ENCODE data around the gene LRRC4B.
"Not testable (repeated sequence)": the region's sequence is repeated elsewhere in the genome, so short reads cannot be mapped to it uniquely, and the experiment has no call there.

LRRC4B gene

DNA sequence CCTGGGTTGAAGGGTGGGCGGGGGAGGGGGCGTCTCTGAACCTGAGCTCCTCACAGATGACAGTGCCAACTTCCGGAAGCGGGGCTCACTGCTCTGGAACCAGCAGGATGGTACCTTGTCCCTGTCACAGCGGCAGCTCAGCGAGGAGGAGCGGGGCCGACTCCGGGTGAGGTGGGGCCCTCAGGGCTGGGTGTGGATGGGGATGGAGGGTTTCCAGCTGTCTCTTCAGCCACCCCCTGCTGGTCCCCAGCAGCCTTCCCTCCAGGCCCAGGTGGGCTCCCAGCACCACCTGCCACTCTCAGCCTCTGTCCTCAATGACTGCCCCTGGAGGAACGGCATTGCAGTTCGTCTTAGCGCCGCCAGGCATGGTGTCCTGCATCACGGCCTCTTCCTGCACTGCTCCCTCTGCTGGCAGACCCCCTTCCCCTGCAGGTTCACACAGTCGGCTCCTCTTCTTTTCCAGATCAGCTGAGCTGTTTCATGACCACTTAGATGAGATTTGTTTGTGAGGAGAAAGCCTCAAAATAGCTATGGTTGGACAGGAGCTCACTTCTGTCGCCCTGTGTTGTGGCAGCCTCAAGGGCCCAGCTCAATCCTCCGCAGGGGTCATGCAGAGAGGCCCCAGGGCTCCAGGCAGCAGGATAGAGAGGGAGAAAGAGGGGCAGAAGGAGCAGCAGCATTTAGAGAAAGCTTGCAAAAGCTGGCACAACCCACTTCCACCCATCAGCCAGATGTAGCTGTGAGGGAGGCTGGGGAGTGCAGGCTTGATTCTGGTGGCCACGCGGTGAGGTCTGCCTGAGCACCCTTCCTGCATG is 89.1 kb downstream of the LRRC4B start:
- in situ Hi-C loops (cut with HindIII; ENCODE audit: low sequenced_read_pairs): no loop called here
- DNase-seq (ENCODE audit: low read depth): no peak
- H3K4me3 ChIP-seq (ENCODE audit: low read depth, low read length): no peak overlapping the region
- TF ChIP-seq, protein P1, sequence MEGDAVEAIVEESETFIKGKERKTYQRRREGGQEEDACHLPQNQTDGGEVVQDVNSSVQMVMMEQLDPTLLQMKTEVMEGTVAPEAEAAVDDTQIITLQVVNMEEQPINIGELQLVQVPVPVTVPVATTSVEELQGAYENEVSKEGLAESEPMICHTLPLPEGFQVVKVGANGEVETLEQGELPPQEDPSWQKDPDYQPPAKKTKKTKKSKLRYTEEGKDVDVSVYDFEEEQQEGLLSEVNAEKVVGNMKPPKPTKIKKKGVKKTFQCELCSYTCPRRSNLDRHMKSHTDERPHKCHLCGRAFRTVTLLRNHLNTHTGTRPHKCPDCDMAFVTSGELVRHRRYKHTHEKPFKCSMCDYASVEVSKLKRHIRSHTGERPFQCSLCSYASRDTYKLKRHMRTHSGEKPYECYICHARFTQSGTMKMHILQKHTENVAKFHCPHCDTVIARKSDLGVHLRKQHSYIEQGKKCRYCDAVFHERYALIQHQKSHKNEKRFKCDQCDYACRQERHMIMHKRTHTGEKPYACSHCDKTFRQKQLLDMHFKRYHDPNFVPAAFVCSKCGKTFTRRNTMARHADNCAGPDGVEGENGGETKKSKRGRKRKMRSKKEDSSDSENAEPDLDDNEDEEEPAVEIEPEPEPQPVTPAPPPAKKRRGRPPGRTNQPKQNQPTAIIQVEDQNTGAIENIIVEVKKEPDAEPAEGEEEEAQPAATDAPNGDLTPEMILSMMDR (IDR thresholded peaks at IDR 0.05; ENCODE audit: low read depth, low read length, missing control alignments): peak; percentile 66

DNA sequence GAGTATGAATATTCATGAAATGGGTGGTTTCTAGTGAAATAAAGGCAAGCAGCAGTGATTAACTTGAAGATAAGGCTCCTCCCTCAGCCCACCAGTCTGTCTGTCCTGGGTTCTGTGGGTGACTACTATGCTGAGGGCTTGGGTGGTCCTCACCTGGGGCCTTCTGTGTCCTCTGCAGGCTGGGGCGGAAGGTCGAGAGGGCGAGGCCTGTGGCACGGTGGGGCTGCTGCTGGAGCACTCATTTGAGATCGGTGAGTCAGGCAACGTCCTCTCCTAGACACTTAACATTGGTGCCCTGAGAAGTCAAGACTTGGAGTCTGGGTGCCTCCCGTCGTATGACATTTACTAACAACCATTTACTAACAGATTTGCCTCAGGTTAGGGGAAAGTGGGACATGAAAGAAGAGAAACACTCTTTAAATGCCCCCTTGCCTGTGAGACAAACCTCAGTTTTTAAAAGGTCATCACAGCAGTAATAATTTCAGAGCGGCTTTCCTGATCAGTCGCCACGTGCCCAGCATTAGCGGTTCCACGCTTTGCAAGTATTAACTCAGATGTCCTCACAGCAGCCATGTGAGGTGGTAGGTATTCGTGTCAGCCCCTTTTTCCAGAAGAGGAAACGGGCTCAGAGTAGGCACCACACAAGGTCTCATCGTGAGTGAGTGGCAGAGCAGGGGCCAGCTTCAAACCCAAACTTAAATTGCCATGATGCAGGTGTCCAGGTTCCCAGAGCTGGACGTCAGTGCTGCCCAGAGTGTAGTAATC is 90.3 kb downstream of the LRRC4B start:
- no peak overlapping the region for H3K4me3 ChIP-seq (ENCODE audit: low read depth, low read length)
- DNase-seq (ENCODE audit: low read depth): no peak
- TF ChIP-seq, protein P1 (IDR thresholded peaks at IDR 0.05; ENCODE audit: low read depth, low read length, missing control alignments): no peak
- in situ Hi-C loops (cut with HindIII; ENCODE audit: low sequenced_read_pairs): no loop called here

DNA sequence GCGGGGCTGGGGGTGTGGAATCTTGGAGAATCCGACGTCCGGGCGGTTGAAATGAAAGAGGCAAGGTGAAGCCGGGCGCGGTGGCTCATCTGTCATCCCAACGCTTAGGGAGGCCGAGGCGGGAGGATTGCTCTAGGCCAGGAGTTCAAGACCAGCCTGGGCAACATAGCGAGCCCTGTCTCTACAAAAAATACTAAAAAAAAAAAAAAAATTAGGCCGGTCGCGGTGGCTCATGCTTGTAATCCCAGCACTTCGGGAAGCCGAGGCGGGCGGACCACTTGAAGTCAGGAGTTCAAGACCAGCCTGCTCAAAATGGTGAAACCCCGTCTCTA is 91.4 kb downstream of the LRRC4B start:
- peak overlapping the region; percentile 90 for H3K4me3 ChIP-seq (ENCODE audit: low read depth, low read length)
- no peak for DNase-seq (ENCODE audit: low read depth)
- TF ChIP-seq, protein P1 (IDR thresholded peaks at IDR 0.05; ENCODE audit: low read depth, low read length, missing control alignments): no peak
- in situ Hi-C loops (cut with HindIII; ENCODE audit: low sequenced_read_pairs): no loop called here

DNA sequence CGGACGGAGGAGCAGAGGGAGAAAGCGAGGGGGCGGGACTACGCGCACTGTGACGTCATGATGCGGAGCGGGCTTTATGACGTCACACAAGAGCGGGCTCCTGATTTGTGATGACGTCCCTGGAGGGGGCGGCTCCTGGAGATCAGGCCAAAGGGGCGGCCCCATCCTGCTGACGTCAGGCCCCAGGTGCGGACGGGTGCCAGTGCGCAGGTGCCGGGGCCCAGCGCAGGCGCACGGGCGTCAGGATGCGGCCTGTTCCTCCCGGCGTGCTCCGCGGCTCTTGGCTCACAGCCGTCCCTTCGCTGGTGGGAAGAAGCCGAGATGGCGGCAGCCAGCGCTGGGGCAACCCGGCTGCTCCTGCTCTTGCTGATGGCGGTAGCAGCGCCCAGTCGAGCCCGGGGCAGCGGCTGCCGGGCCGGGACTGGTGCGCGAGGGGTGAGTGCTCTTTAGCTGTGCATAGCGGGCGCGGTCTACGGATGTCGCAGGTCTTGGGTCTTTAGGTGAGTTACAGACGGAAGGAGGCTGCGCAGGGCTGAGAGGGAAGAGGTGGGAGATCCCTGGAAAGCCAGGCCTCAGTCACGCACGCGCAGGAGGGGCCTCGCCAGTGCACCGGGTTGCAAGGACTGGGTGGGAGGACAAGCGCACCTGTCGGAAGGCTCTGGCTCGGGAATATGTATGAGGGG is 91.9 kb downstream of the LRRC4B start, which contains the start of the genes EMC10 and GARIN5A:
TSS of gene EMC10 (plus strand) at position 284 of the 683 bp plus-strand sequence. CDS start at position 322, 38 bp downstream.
TSS of gene GARIN5A (minus strand) at position 625 of the 683 bp plus-strand sequence. CDS start at position 165, 460 bp downstream.
- in situ Hi-C loops (cut with HindIII; ENCODE audit: low sequenced_read_pairs): no loop called here
- peak; percentile 83 for DNase-seq (ENCODE audit: low read depth)
- TF ChIP-seq, protein P1 (IDR thresholded peaks at IDR 0.05; ENCODE audit: low read depth, low read length, missing control alignments): no peak
- peak within 1 kb of the TSS; percentile 90 for H3K4me3 ChIP-seq (ENCODE audit: low read depth, low read length)

DNA sequence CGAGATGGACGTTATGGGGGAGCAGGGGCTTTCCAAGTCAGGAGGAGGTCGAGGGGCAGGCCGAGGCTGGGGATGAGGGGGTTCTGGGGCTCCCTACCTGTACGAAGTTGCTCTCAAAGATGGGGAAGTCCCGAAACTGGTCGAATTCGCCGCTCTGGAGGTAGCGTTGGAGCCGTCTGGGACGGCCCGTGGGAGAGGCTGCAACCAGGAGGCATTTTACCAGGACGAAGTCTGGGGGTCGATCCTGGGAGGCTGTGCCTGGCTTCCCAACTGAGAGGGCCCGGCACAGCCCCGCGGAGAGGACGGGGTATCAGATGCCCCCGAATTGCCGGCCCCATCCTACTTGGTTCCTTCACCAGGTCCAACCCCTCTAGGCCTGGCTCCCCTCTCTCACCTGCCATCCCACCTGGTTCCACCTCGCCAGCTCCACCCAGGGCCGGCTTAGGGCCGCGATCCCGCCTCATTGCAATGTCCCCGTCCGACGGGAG is 92.5 kb downstream of the LRRC4B start:
- TF ChIP-seq, protein P1 (IDR thresholded peaks at IDR 0.05; ENCODE audit: low read depth, low read length, missing control alignments): no peak
- in situ Hi-C loops (cut with HindIII; ENCODE audit: low sequenced_read_pairs): no loop called here
- DNase-seq (ENCODE audit: low read depth): no peak
- peak overlapping the region; percentile 90 for H3K4me3 ChIP-seq (ENCODE audit: low read depth, low read length)

DNA sequence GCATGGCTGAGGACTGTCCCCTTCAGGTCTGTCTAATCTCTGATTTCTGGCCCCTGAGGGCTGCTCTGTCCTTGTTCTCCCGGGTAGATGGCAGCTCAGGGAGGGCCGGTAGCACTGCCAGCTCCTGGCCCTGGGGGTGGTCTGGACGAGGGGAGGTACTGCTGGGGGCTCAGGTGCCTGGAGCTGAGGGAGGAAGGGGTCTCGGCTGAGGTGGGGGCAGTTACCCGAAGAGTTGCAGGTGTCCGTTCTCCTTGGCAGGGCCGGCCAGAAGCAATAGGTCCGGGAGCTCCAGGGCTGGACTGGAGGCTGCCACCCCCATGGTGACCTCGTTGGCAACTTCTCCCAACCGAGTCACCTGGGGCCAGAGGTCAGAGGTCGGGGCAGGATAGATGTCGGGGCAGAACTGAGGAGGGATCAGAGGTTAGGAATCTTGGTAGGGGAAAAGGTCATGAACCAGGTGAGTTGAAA is 93.1 kb downstream of the LRRC4B start:
- DNase-seq (ENCODE audit: low read depth): no peak
- in situ Hi-C loops (cut with HindIII; ENCODE audit: low sequenced_read_pairs): no loop called here
- TF ChIP-seq, protein P1 (IDR thresholded peaks at IDR 0.05; ENCODE audit: low read depth, low read length, missing control alignments): no peak
- H3K4me3 ChIP-seq (ENCODE audit: low read depth, low read length): no peak overlapping the region

DNA sequence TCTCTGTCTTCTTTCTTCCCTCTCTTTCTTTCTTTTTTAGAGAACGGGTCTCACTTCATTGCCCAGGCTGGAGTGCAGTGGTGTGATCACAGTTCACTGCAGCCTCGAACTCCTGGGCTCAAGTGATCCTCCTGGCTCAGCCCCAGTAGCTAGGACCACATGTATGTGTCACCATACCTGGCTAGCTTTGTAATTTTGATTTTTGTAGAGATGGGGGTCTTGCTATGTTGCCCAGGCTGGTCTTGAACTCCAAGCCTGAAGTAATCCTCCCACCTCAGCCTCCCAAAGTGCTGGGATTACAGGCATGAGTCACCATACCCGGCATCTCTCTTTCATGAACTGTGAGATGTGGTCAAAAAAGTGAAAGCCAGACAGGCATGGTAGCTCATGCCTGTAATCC is 94.9 kb downstream of the LRRC4B start:
- DNase-seq (ENCODE audit: low read depth); H3K4me3 ChIP-seq (ENCODE audit: low read depth, low read length); in situ Hi-C loops (cut with HindIII; ENCODE audit: low sequenced_read_pairs): not testable (repeated sequence)
